WTC11 (cell line): Measurements from ENCODE around the gene MMS19.

ENCODE experiments used
- ATF3 ChIP-seq: sonication (generic); formaldehyde crosslinking; conservative IDR thresholded peaks from 2 replicates; pipeline ENCODE4 v1.8.1; 2022; ENCODE audit warnings: mild to moderate bottlenecking, missing genetic modification reagents
- CREB1 ChIP-seq: sonication (generic); formaldehyde crosslinking; IDR thresholded peaks from 2 replicates; pipeline ENCODE4 v1.8.0; 2023; ENCODE audit warnings: mild to moderate bottlenecking, missing genetic modification reagents
- CTCF ChIP-seq: fragments of 200-600 bp; IDR thresholded peaks from 2 replicates; pipeline ENCODE4 v1.8.0; 2022; ENCODE audit warnings: antibody characterized with exemption
- FOXJ3 ChIP-seq: sonication (generic); formaldehyde crosslinking; IDR thresholded peaks from 2 replicates; pipeline ENCODE4 v1.9.0; 2021; ENCODE audit warnings: missing genetic modification reagents, mild to moderate bottlenecking, borderline replicate concordance
- GTF2I ChIP-seq: fragments of 250-450 bp; sonication (Bioruptor Pico); conservative IDR thresholded peaks from 2 replicates; pipeline ENCODE4 v1.4.0; 2021; ENCODE audit warnings: mild to moderate bottlenecking
- NR2C2 ChIP-seq: sonication (generic); formaldehyde crosslinking; IDR thresholded peaks from 2 replicates; pipeline ENCODE4 v1.8.0; 2022; ENCODE audit warnings: mild to moderate bottlenecking, missing genetic modification reagents
- SOX15 ChIP-seq: fragments of 250-450 bp; sonication (Bioruptor Pico); IDR thresholded peaks from 2 replicates; pipeline ENCODE4 v1.9.0; 2021; ENCODE audit warnings: mild to moderate bottlenecking
- SP1 ChIP-seq: sonication (generic); formaldehyde crosslinking; conservative IDR thresholded peaks from 2 replicates; pipeline ENCODE4 v1.8.1; 2022; ENCODE audit warnings: missing genetic modification reagents
- TF ChIP-seq, protein P1 (sequence below): sonication (generic); formaldehyde crosslinking; IDR thresholded peaks from 2 replicates; pipeline ENCODE4 v1.8.0; 2022; ENCODE audit warnings: mild to moderate bottlenecking, missing genetic modification reagents
- TF ChIP-seq, protein P2 (sequence below): sonication (generic); formaldehyde crosslinking; IDR thresholded peaks from 2 replicates; pipeline ENCODE4 v1.8.1; 2023; ENCODE audit warnings: mild to moderate bottlenecking, missing genetic modification reagents, moderate library complexity

DNA sequence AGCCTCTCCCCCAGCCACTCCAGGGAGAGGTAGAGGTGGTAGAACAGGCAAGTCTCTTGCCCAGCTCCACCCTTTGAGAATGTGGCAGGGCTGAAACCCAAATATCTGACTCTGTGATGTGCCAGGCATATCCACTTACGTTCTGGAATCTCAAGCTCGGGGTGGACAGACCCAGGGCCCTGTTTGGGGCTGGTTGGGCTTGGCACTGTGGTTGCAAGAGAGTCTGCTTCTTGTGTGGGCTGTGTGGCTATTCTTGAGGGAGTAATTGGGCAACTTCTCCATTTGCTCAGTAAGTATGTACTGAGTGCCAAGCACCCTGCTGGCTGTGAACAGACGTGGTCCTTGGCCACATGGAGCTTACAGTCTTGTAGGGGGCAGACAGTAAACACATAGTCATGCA lies 5.2 kb upstream of the MMS19 start:
- no peak for TF ChIP-seq CTCF
- no peak for TF ChIP-seq SOX15 (CRISPR knock-in tag)
- TF ChIP-seq, protein P1, sequence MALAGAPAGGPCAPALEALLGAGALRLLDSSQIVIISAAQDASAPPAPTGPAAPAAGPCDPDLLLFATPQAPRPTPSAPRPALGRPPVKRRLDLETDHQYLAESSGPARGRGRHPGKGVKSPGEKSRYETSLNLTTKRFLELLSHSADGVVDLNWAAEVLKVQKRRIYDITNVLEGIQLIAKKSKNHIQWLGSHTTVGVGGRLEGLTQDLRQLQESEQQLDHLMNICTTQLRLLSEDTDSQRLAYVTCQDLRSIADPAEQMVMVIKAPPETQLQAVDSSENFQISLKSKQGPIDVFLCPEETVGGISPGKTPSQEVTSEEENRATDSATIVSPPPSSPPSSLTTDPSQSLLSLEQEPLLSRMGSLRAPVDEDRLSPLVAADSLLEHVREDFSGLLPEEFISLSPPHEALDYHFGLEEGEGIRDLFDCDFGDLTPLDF (CRISPR knock-in tag), result no peak
- TF ChIP-seq FOXJ3 (CRISPR knock-in tag), result no peak
- TF ChIP-seq CREB1, result no peak
- TF ChIP-seq SP1 (CRISPR knock-in tag), result no peak
- TF ChIP-seq GTF2I, result no peak
- TF ChIP-seq, protein P2, sequence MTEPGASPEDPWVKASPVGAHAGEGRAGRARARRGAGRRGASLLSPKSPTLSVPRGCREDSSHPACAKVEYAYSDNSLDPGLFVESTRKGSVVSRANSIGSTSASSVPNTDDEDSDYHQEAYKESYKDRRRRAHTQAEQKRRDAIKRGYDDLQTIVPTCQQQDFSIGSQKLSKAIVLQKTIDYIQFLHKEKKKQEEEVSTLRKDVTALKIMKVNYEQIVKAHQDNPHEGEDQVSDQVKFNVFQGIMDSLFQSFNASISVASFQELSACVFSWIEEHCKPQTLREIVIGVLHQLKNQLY (CRISPR knock-in tag), result no peak
- no peak for TF ChIP-seq ATF3 (CRISPR knock-in tag)
- no peak for TF ChIP-seq NR2C2 (CRISPR knock-in tag)
